HG03039 (cell line): ENCODE data around the gene IGF2BP2.
"Not testable (repeated sequence)": the region's sequence is repeated elsewhere in the genome, so short reads cannot be mapped to it uniquely, and the experiment has no call there.

Source experiments
- ATAC-seq: cut with Tn5 transposase; IDR thresholded peaks from one replicate; pipeline ENCODE4 v1.9.1; 2021; ENCODE audit warnings: mild to moderate bottlenecking, moderate library complexity; ENCODE audit not compliant: unreplicated experiment

The IGF2BP2 gene

GRCh38 chr3:185768578-185768982, 56.3 kb downstream of the IGF2BP2 start:
- not testable (repeated sequence) for ATAC-seq

GRCh38 chr3:185767002-185767688, 57.7 kb downstream of the IGF2BP2 start:
- no peak for ATAC-seq

GRCh38 chr3:185766329-185767001, 58.4 kb downstream of the IGF2BP2 start:
- ATAC-seq = no peak

- no peak for ATAC-seq
Observed at GRCh38 chr3:185764980-185765370, 59.9 kb downstream of the IGF2BP2 start.

GRCh38 chr3:185764163-185764979, 60.5 kb downstream of the IGF2BP2 start:
- no peak for ATAC-seq

GRCh38 chr3:185763347-185764005, 61.4 kb downstream of the IGF2BP2 start:
- no peak for ATAC-seq

GRCh38 chr3:185760550-185760949, 64.3 kb downstream of the IGF2BP2 start:
- no peak for ATAC-seq

GRCh38 chr3:185760088-185760487, 64.8 kb downstream of the IGF2BP2 start:
- no peak for ATAC-seq

- no peak for ATAC-seq
Observed at GRCh38 chr3:185759512-185759911, 65.3 kb downstream of the IGF2BP2 start.

GRCh38 chr3:185758912-185759311, 65.9 kb downstream of the IGF2BP2 start:
- no peak for ATAC-seq

GRCh38 chr3:185757176-185757575, 67.7 kb downstream of the IGF2BP2 start:
- ATAC-seq = no peak

GRCh38 chr3:185756477-185756876, 68.4 kb downstream of the IGF2BP2 start:
- ATAC-seq = no peak

- ATAC-seq = no peak
Observed at GRCh38 chr3:185754920-185755319, 69.9 kb downstream of the IGF2BP2 start.

- ATAC-seq = no peak
Observed at GRCh38 chr3:185753354-185753753, 71.5 kb downstream of the IGF2BP2 start.

GRCh38 chr3:185750702-185751101, 74.1 kb downstream of the IGF2BP2 start:
- no peak for ATAC-seq

- no peak for ATAC-seq
Observed at GRCh38 chr3:185750015-185750414, 74.8 kb downstream of the IGF2BP2 start.

GRCh38 chr3:185746470-185746869, 78.4 kb downstream of the IGF2BP2 start:
- ATAC-seq = no peak

GRCh38 chr3:185744997-185745843, 79.6 kb downstream of the IGF2BP2 start:
- ATAC-seq = no peak

GRCh38 chr3:185741586-185741985, 83.3 kb downstream of the IGF2BP2 start:
- no peak for ATAC-seq

GRCh38 chr3:185740133-185740532, 84.7 kb downstream of the IGF2BP2 start:
- ATAC-seq = no peak
